Fibroblast of upper back skin (primary cell): ENCODE measurements around the gene MROH2A.

Experiments
- DNase-seq: peaks from one replicate; pipeline ENCODE4 v3.0.0-alpha.2; 2013

MROH2A gene

DNA sequence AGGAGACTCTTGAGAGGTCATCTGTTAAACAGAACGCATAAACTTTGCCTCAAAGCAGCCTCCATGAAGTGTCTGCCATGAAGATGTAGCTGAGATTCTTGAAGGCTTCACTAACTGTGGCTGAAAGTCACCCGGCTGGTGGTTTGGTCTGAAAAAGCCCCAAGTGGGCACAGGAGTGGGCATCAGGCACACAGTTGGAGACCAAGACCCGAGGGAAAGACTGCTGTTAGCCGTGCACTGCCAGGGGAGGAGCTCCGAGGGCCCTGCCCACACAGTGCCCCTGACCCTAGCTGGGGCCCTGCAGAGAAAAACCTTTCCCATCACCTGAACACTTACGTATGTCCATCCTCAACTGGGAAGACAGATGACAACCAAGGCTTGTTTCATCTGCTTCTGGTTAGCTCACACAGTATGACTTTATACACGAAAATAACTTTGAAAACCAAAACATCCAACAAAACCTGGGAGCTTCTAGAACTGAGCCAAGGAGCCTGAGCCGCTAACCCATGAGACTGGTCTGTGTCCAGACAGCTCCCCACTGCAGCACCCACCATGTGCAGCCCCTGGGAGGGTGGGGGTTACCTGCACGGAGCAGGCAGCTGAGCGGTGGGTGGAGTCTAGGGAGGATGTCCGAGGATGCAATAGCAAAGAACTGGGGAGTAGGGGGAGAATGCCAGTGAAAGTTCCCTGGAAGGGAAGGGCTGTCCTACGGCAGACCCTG is 60.8 kb downstream of the MROH2A start:
- DNase-seq, result no peak

- DNase-seq, result no peak
Measured at GRCh38 chr2:233839447-233839820, 61.3 kb downstream of the MROH2A start.

DNA sequence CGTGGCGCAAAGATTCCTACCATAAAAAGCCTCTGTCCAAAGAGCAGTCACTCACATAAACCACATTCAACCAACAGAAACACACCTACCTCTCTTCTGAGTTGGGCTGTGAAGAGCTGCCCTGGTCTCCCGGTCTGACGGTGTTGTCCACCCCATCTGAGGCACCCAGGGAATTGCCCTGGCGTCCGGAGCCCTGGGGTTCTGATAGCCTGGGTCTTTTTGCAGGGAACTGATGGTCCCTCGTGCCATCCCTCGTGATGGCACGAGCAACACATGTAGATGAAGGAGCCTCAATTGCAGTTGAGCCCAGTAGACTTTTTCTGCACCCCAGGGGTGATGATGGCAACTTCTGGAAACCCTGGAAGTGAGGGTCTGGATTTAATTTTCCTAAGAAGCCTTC is 62.4 kb downstream of the MROH2A start:
- DNase-seq, result no peak

DNA sequence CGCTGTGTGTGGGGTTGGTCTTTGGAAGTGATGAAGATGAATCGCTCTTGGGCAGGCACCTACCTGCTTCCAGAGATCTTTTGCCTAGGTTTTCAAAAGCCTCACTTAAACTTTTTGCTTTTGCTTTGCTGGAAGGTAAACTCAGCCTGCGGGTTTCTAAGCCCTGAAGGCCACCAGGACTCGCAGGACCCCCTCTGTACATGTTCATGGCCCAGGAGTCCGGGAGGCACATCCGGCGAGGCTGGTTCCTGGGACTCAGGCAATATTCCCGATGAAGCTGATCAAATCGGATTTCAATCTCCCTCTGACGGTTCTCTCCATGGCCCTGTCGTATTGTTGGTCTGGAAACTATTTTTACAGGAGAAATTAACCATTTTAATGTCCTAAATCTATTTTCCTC is 63.1 kb downstream of the MROH2A start:
- DNase-seq, result no peak

DNA sequence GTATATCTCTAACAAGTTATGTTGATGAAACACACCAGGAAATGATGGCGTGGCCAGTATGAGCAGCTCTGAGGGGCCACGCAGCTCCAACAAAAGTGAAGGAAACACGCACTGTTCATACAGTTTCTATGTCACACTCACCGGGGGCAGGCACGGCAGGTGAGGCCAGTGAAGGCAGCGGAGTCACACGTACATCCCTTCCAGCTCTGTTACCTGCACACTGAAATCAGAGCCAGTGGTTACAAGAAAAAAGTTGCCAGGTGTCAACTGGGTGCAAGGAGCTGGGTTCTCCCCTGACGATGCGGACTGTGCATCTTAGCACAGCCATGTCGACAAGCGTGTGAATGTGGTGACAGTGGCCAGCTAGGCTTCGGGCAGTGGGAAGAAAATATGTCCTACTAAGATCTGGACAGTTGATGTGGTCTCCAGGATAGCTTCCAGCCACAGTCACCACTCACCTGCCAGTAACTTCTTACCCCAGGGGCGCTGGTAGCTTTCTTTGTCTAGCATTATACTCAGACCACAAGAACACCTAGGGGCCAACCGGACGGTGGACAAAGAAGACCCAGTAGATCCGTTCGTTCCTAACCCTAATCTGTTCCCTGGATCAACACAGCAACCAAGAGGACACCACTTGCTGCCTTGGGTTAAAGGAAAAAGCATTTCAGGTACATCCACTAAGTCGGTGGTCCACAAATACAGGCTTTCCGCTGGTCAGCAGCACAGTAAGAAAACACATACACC is 66.1 kb downstream of the MROH2A start:
- DNase-seq, result no peak

DNA sequence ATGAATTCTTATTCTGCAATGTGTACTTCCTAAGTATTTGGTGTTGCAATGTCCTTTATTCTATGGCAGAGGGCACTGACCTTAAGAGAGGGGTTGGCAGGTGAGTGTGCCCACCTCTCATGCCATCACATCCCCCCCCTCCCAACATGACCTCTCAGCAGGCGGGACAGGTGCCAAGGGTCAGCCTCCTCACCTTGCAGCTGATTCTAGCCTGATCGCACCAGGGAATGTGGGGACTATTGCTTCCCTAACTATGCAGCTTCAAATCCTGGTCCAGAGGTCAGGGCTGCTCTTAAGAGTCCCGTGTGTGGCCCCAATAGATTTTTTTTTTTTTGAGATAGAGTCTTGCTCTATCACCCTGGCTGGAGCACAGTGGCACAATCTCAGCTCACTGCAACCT is 66.7 kb downstream of the MROH2A start:
- DNase-seq, result no peak

DNA sequence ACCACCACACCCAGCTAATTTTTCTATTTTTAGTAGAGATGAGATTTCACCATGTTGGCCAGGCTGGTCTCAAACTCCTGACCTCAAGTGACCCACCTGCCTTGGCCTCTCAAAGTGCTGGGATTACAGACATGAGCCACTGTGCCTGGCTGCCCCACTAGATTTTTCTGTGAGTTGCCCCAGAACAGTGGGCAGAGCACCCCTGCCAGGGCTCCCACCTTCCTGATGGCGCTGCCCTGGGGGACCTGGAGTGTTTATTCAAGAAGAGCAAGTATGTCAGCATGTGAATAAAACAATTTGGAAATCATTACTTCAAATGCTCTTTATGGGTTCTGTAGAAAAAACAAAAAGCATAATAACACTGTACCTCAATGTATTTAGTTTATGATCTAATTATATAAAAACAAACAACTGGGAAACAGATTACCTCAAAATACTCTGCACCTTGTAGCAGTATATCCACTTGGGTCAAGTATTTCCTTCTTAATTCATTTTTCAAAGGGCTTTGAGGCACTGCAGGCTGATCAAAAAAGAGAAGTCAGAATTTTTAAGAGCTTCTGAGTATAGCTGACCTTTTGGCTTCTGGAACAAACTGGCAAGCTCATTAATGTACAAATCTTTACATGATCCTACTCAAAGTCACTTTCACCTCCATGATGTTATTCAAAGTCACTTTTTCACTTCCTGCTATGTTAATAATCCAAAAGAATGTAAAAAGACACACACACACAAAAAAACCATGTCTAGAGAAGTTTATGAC is 67.4 kb downstream of the MROH2A start:
- no peak for DNase-seq

- DNase-seq, result peak; percentile 6
Measured at GRCh38 chr2:233846387-233847247, 68.5 kb downstream of the MROH2A start.

DNA sequence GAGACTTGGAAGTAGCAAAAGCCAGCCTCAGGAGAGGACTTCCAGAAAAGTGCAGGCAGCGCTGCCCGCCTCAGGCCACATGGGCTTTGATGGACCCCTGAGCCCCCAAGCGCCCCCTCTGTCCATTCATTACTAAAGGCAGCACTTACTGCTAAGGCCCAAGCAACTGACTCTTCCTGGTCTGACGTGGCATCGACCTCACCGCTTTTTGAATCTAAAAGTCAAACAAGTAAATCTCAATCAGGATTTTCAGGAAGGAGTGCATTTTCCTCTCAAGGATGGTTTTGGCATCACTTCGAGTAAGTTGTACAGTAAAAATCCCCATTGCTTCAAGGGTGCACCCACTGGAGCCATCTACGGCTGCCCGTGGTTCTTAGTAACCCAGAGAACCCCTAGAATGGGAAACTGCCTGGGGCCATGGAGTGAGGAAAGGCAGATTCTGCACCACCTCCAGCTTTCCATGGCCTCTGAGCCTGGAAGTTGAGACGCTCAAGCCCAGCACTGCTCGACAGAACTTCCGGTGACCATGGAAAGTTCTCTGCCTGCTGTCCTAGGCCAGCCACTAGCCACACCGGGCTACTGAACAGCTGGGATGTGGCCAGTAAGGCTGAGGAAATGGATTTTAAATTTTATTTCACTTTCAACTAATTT is 69.2 kb downstream of the MROH2A start:
- no peak for DNase-seq

DNA sequence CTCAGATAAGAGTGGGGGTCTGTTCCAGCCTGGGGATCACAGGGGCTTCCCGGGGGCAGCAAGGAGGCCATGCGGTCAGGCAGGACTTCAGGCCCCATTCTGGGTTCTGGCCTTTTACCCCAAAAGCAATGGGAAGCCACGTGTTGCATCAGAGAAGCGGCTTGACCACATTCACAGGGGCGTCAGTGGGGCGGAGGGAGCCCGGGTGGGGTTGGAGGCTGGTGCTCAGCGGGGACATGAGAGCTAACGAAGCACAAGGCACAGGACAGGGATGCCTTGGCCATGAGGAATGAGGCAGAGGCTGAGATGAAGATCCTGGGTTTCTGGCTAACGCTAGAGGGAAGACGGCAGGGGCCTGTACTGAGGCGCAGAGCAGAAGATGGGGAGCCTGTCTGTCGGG is 70.1 kb downstream of the MROH2A start:
- DNase-seq, result no peak

DNA sequence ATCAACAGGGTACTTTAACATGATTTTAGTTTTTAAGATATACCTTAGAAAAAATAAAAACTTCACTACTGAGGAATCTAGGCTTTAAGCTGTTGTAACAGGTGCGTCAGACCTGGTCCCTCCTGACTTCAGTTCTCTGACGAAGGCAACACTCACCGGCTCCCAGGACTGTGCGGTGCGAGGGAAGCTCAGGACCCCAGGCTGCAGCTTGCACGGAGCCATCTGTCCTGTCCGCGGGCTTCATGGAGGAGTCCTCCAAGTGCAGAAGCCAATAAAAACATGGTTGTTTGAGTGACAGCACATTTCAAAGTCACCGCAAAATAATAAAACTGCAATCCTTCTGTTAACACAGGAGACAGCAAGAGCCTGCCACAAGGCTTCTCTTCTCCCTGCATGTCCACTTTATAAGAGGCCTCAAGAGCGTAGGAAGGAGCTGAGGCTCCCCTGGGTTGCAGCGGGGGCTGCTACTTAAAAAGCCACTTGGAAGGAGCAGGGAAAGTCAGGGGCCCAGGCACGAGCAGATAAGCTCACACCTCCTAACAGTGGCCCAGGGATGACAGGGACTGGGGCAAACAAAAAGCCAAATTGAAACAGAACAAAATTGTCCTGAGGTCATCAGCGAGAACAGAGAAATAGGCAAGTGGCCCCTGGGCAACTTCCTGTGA is 71.6 kb downstream of the MROH2A start:
- DNase-seq, result no peak

DNA sequence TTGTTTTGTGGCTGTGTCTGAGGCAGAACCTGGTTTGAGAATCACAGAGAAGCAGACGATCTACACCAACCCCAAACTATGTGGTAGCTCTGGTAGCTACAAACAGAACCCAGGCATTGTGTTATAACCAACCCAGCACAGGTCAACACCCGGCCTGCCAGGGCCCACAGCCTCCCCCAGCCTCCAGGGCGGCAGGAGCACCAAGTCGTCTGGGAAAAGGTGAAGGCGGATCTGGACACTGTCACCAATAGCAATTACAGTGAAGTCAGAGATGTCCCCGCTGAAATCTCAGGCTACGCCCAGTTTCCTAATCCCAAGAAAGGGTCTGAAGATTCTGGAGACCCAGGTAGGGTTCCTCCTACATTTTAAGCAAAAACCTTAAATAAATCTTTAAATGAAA is 72.6 kb downstream of the MROH2A start:
- no peak for DNase-seq

GRCh38 chr2:233851169-233851568 is 73.0 kb downstream of the MROH2A start:
- no peak for DNase-seq

DNA sequence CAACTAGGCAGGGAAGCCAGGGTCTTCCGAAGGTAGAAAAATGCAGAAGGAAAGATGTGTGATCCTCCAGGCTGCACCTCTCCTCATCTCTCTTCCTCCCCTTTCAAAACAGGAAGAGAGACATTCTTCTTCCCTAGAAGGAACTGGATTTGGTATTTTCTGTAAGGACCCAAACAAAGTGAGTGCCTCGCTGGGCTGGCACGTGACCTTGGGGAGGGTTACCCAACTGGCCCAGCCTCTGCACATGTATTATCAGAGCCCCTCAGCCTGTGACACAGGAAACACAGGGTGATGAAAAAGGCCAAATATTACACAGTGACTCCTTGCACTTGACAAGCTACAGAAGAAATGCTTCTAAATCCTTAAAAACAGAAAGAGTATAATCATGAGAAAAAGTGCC is 73.9 kb downstream of the MROH2A start:
- no peak for DNase-seq

GRCh38 chr2:233853353-233853752 is 75.2 kb downstream of the MROH2A start:
- no peak for DNase-seq

DNA sequence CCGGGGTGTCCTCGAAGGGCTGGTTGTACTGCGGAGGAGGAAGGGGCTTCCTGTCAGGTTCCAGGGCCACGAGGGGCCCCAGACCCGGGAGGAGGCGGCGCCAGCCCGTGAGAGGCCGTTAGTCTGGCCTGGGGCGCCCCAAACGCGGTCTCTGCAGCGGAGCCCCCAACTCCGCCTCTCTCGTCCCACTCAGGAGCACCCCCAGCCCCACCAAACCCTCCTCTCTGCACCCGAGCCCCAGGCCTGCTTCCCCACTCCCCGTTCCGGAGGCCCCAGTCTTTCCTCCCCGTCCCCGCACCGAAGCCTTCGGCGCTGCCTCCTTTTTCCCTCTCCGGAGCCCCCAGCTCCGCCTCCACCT is 75.7 kb downstream of the MROH2A start:
- DNase-seq, result no peak

DNA sequence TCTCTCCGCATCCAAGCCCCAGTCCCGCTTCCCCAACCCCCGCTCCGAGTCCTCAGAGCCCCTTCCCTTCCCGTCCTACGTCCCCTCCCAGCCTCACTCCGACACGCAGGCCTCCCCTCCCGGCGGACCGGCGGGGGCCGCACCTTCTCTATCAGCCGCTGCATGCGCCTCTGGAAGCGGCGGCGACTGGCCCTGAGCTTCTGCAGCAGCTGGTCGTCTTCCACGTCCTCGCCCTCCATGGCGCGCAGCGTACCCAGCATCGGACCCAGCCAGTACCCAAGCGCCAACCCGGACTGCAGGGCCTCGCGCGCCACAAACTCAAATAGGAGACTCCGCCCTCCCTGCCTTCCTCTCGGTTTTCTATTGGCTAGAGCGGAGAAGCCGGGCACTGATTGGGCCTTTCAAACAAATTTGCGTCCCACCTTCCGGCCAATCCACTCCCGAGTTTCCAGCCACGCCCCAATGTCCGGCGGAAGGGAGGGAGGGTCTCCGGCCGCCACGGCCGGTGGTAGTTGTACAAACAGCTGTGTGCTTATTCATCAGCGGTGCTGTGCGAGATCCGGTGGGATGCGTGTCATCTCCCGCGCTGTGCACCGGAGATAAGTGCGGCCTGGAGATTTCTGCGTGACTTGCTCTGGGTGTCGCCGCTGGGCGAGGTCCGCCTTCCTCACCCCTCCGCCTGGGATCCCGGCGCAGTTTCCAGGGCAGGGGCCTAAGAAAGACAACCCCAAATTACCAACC is 76.3 kb downstream of the MROH2A start, which contains the start of gene HJURP:
Gene HJURP (minus strand): TSS at position 295 of the 741 bp plus-strand sequence. CDS start 35 bp downstream, at position 260.
- peak; percentile 96 for DNase-seq

GRCh38 chr2:233855345-233855744 is 77.2 kb downstream of the MROH2A start:
- no peak for DNase-seq

- no peak for DNase-seq
Measured at GRCh38 chr2:233856184-233856583, 78.1 kb downstream of the MROH2A start.

- DNase-seq, result no peak
Measured at GRCh38 chr2:233857511-233858141, 79.5 kb downstream of the MROH2A start.

GRCh38 chr2:233858331-233858730 is 80.2 kb downstream of the MROH2A start:
- no peak for DNase-seq
